Endothelial cell of umbilical vein (primary cell): ENCODE data around the gene RNF169. TPM values are rescaled to one million over a fixed set of nuclear protein-coding genes. Genes with fewer than 3 reads are reported as not detected.
"Not testable (repeated sequence)": the region's sequence is repeated elsewhere in the genome, so short reads cannot be mapped to it uniquely, and the experiment has no call there.

ENCODE experiments used
- BruUV-seq: library from RNA; stranded (reverse); fragments of 400-500 nt; replicated peaks from 2 replicates; lab custom pipeline; 2021; lab: Mats Ljungman, UMichigan
- CTCF ChIA-PET: fragments of 300-600, 350-600 bp; sonication (Branson Sonifier 250); formaldehyde crosslinking; loops from one replicate; lab custom pipeline; 2021; ENCODE audit warnings: antibody characterized with exemption, inconsistent platforms; lab: Charles Lee
- POLR2A ChIA-PET: fragments of 300-600, 350-600 bp; sonication (Branson Sonifier 250); formaldehyde crosslinking; loops from one replicate; lab custom pipeline; 2021; ENCODE audit warnings: antibody characterized with exemption, inconsistent platforms; lab: Charles Lee
- DNase-seq: peaks from one replicate; pipeline ENCODE4 v3.0.0-alpha.2; 2011; ENCODE audit warnings: low read depth, low spot score
- FAIRE-seq: peaks from 2 replicates; lab custom pipeline; 2011; peaks lifted over from hg19 to GRCh38; lab: Jason Lieb, UNC
- H2AFZ ChIP-seq: 2 replicates; pipeline ENCODE4 v1.6.0; 2012; ENCODE audit warnings: low read depth, low read length, control low read depth, inconsistent platforms
- H3K27ac ChIP-seq: 2 replicates; pipeline ENCODE4 v1.5.1; 2011; ENCODE audit warnings: low read depth, mild to moderate bottlenecking, control low read depth, low read length, moderate library complexity; ENCODE audit not compliant: insufficient read depth
- H3K27me3 ChIP-seq, 2 experiments: 2 replicates each; pipeline versions ENCODE4 v1.6.0 to v1.6.1; 2011; ENCODE audit warnings: low read length in 2 of 2, mixed read lengths in 1 of 2; ENCODE audit not compliant: control insufficient read depth in 2 of 2, insufficient read depth in 2 of 2
- H3K36me3 ChIP-seq, 2 experiments: 2 replicates in 1 of 2; 3 replicates in 1 of 2; pipeline ENCODE4 v1.5.1; 2011; ENCODE audit warnings: low read length in 2 of 2, mild to moderate bottlenecking in 1 of 2, moderate library complexity in 1 of 2; ENCODE audit not compliant: control insufficient read depth in 2 of 2, insufficient read depth in 2 of 2; ENCODE audit errors: extremely low read depth in 1 of 2
- H3K4me1 ChIP-seq: 3 replicates; pipeline ENCODE4 v1.5.1; 2011; ENCODE audit warnings: mild to moderate bottlenecking, low read length; ENCODE audit not compliant: control insufficient read depth, insufficient read depth; ENCODE audit errors: extremely low read depth
- H3K4me2 ChIP-seq: 2 replicates; pipeline ENCODE4 v1.6.1; 2011; ENCODE audit warnings: low read length, control low read depth, mixed read lengths; ENCODE audit not compliant: insufficient read depth
- H3K4me3 ChIP-seq, 3 experiments: fragments of 200-600 bp in 1 of 3; sonication (generic), shearing (Covaris generic) in 1 of 3; replicated peaks in 1 of 3; 2 replicates each; pipeline ENCODE4 v1.5.1; 2011 to 2016; ENCODE audit warnings: control low read depth in 3 of 3, low read length in 3 of 3, mild to moderate bottlenecking in 2 of 3, inconsistent platforms in 1 of 3, low read depth in 1 of 3, moderate library complexity in 1 of 3; ENCODE audit not compliant: insufficient read depth in 1 of 3
- H3K79me2 ChIP-seq: 2 replicates; pipeline ENCODE4 v1.6.0; 2012; ENCODE audit warnings: low read length, inconsistent platforms; ENCODE audit not compliant: control insufficient read depth, insufficient read depth
- H3K9ac ChIP-seq: replicated peaks from 2 replicates; pipeline ENCODE3; 2011; ENCODE audit warnings: low read length, control low read depth; ENCODE audit not compliant: insufficient read depth; ENCODE audit errors: extremely low read depth
- H3K9me1 ChIP-seq: replicated peaks from 3 replicates; pipeline ENCODE4 v1.6.0; 2011; ENCODE audit warnings: mild to moderate bottlenecking, low read length; ENCODE audit not compliant: control insufficient read depth, insufficient read depth; ENCODE audit errors: extremely low read depth
- H3K9me3 ChIP-seq: replicated peaks from 2 replicates; pipeline ENCODE4 v1.5.1; 2012; ENCODE audit warnings: low read length, inconsistent platforms; ENCODE audit not compliant: control insufficient read depth, insufficient read depth
- H4K20me1 ChIP-seq: replicated peaks from 2 replicates; pipeline ENCODE3; 2011; ENCODE audit warnings: mild to moderate bottlenecking, low read length; ENCODE audit not compliant: control insufficient read depth, insufficient read depth; ENCODE audit errors: extremely low read depth
- JUN ChIP-seq: IDR thresholded peaks from 2 replicates; pipeline ENCODE4 v1.6.1; 2011; ENCODE audit warnings: borderline replicate concordance, low read depth; ENCODE audit not compliant: insufficient read length, insufficient read depth
- MYC ChIP-seq: IDR thresholded peaks from one replicate; pipeline ENCODE4 v1.6.1; 2011; ENCODE audit warnings: mild to moderate bottlenecking, low read depth, low read length
- POLR2A ChIP-seq: IDR thresholded peaks from 2 replicates; pipeline ENCODE4 v1.6.1; 2012; ENCODE audit warnings: low read depth, mild to moderate bottlenecking, control low read depth, low read length
- dilution Hi-C: fragments of 300-500 bp; cut with MboI; formaldehyde crosslinking; loops from one replicate; pipeline ENCODE4 v1.15.0; 2019; ENCODE audit warnings: low sequenced_read_pairs; ENCODE audit not compliant: extremely low pct_ligation_motif_present
- intact Hi-C: fragments of 100-400 bp; cut with micrococcal nuclease; formaldehyde crosslinking; loops from one replicate; pipeline ENCODE4 v1.10.0; 2022
- polyA plus RNA-seq, 4 experiments: library from polyadenylated mRNA; depleted of rRNA in 3 of 4; stranded (reverse) in 3 of 4; unstranded in 1 of 4; fragments of >200 nt; gene quantifications; 2 replicates each; pipeline versions ENCODE4 v1.2.1 to v1.2.3, GENCODE V29; 2011 to 2012; ENCODE audit warnings: missing spikeins in 1 of 4
- total RNA-seq: library from RNA; stranded (reverse); gene quantifications from 2 replicates; pipeline ENCODE4 v1.2.3, GENCODE V29; 2021

Gene RNF169
- total and polyA plus RNA-seq, 2 donors (not counting 3 experiments of a cell fraction or from before 2014, with no cell fraction given), result 5.8 to 21.3 TPM

- POLR2A ChIA-PET, result interaction anchor here (0.9 kb wide), 1 partner anchor 91 kb away, joined by 3 read pairs; no protein-coding TSS in a partner anchor
- no peak overlapping the region for H2AFZ ChIP-seq
- no peaks in the 10 kb centered on the region for H4K20me1 ChIP-seq
- TF ChIP-seq POLR2A (no peak), JUN (no peak), MYC (no peak)
- no peak for DNase-seq
- CTCF ChIA-PET, result interaction anchor here (0.7 to 2.7 kb wide), 4 partner anchors 10 to 120 kb away, joined by 3 to 24 read pairs (median 4); no protein-coding TSS in a partner anchor
- H3K27me3 ChIP-seq, result no peaks in the 10 kb centered on the region
- H3K4me3 ChIP-seq, result peak overlapping the region; percentile 49 to 84 (median 70)
- H3K9me1 ChIP-seq, result no peaks in the 10 kb centered on the region
- peak overlapping the region; percentile 77 for H3K4me2 ChIP-seq
- intact Hi-C loops (loop anchor here (2.0 kb wide), 1 partner anchor 73 kb away; no protein-coding TSS in a partner anchor), dilution Hi-C loops (no loop called here)
- peak overlapping the region; percentile 62 for H3K9ac ChIP-seq
- peaks cover 36% of the 10 kb centered on the region for H3K4me1 ChIP-seq
- peak; percentile 15 for FAIRE-seq
- H3K9me3 ChIP-seq, result no peaks in the 10 kb centered on the region
- peak overlapping the region; percentile 88 for H3K27ac ChIP-seq
- peaks cover 48% of the 10 kb centered on the region for H3K79me2 ChIP-seq
- TSS peak; percentile 31 for BruUV-seq
- H3K36me3 ChIP-seq, result no peaks in the 10 kb centered on the region
Measured at GRCh38 chr11:74749965-74750296, 1.3 kb downstream of the RNF169 start.

DNA sequence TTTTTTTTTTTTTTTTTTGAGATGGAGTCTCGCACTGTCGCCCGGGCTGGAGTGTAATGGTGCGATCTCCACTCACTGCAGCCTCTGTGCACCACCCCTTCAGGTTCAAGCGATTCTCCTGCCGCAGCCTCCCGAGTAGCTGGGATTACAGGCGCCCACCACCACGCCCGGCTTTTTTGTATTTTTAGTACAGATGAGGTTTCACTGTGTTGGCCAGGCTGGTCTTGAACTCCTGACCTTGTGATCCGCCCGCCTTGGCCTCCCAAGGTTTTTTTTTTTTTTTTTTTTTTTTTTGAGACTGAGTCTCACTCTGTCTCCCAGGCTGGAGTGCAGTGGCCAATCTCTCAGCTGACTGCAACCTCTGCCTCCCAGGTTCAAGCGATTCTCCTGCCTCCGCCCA, 1.9 kb downstream of the RNF169 start:
- H3K27ac ChIP-seq, H3K27me3 ChIP-seq, BruUV-seq, H3K9me1 ChIP-seq, DNase-seq, POLR2A ChIA-PET, H3K9ac ChIP-seq, H4K20me1 ChIP-seq, dilution Hi-C loops, H3K9me3 ChIP-seq, H3K4me3 ChIP-seq, H3K36me3 ChIP-seq, intact Hi-C loops, H2AFZ ChIP-seq, FAIRE-seq: not testable (repeated sequence)
- Histone ChIP-seq H3K79me2 (peaks cover 52% of the 10 kb centered on the region), H3K4me2 (peak overlapping the region; percentile 77), H3K4me1 (peaks cover 42% of the 10 kb centered on the region)
- CTCF ChIA-PET, result interaction anchor here (1.7 kb wide), 2 partner anchors 11 to 48 kb away, joined by 5 to 8 read pairs; no protein-coding TSS in a partner anchor
